Endothelial cell of umbilical vein (primary cell): ENCODE results near the gene EMCN.

Experiments
- CTCF ChIP-seq, 2 donors: IDR thresholded peaks; 1 replicate in 1 of 2; 2 replicates in 1 of 2; pipeline ENCODE4 v1.5.1; 2011; ENCODE audit warnings: low read length in 2 of 2, mild to moderate bottlenecking in 2 of 2, moderate library complexity in 2 of 2, control low read depth in 1 of 2, inconsistent platforms in 1 of 2, low read depth in 1 of 2; ENCODE audit not compliant: insufficient read depth in 1 of 2; ENCODE audit errors: extremely low read depth in 1 of 2
- EZH2 ChIP-seq: IDR thresholded peaks from 2 replicates; pipeline ENCODE4 v1.6.1; 2012; ENCODE audit warnings: borderline replicate concordance, low read depth, mild to moderate bottlenecking, moderate library complexity, low read length, inconsistent platforms; ENCODE audit not compliant: severe bottlenecking
- POLR2A ChIP-seq: IDR thresholded peaks from 2 replicates; pipeline ENCODE4 v1.6.1; 2012; ENCODE audit warnings: low read depth, mild to moderate bottlenecking, control low read depth, low read length

DNA sequence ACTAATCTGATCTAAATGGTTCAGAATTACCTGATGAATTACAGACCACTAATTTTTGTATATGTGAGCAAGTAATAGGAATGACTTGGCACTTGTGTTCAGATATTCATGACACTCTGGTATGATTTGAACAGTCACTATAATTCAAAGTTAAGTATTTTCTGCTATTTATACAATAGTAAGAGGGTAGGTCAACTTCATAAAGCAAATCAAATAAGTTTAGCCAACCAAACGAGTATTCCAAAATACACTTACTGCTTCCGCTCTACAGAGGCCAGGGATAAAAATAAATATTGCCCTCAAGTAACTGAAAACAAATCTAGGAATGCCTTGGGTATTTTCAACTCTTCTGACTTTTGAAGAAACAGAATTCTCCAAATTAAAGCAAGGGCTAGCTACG lies 9.1 kb downstream of the EMCN start:
- TF ChIP-seq POLR2A: no peak
- TF ChIP-seq CTCF (IDR thresholded peaks at IDR 0.05; ENCODE audit: extremely low read depth in 1 of 2, insufficient read depth in 1 of 2, low read depth in 1 of 2, low read length in 2 of 2): no peak
- TF ChIP-seq EZH2: no peak
